Spinal cord (tissue), 10 donors: ENCODE results near the gene VDR. TPM values are rescaled to one million over a fixed set of nuclear protein-coding genes. Genes with fewer than 3 reads are reported as not detected.

Experiments used
- DNase-seq, 6 donors: peaks; one replicate each; pipeline versions ENCODE4 v3.0.0 to v3.0.0-alpha.2; 2013 to 2015; ENCODE audit warnings: low spot score in 6 of 6, low read depth in 4 of 6
- H3K27ac ChIP-seq: one replicate; pipeline ENCODE4 v1.5.1; 2013; ENCODE audit warnings: low read depth, low read length, control low read depth
- H3K27me3 ChIP-seq: one replicate; pipeline ENCODE4 v1.6.1; 2013; ENCODE audit warnings: low read length; ENCODE audit not compliant: control insufficient read depth, insufficient read depth
- H3K36me3 ChIP-seq: one replicate; pipeline ENCODE4 v1.6.1; 2013; ENCODE audit warnings: low read length; ENCODE audit not compliant: control insufficient read depth, insufficient read depth
- H3K4me1 ChIP-seq: one replicate; pipeline ENCODE4 v1.6.1; 2013; ENCODE audit warnings: low read length; ENCODE audit not compliant: control insufficient read depth, insufficient read depth
- H3K4me3 ChIP-seq: one replicate; pipeline ENCODE4 v1.5.1; 2013; ENCODE audit warnings: low read depth, low read length, control low read depth
- H3K9me3 ChIP-seq: one replicate; pipeline ENCODE4 v1.6.1; 2013; ENCODE audit warnings: low read length; ENCODE audit not compliant: control insufficient read depth, insufficient read depth
- WGBS: methylation state at CpG from one replicate; pipeline ENCODE4 v1.1.5; 2013; ENCODE audit warnings: missing lambda C conversion rate; ENCODE audit not compliant: insufficient coverage; 5-methylcytosine and 5-hydroxymethylcytosine counted together
- polyA plus RNA-seq, 2 donors: library from polyadenylated mRNA; unstranded; fragments of 120-200 nt; gene quantifications; one replicate each; pipeline ENCODE4 v1.2.1, GENCODE V29; 2013; ENCODE audit not compliant: insufficient read length in 2 of 2
- total RNA-seq, 2 donors: library from RNA; depleted of rRNA in 1 of 2; stranded (reverse); fragments of 120-200 nt in 1 of 2; fragments of >200 nt in 1 of 2; gene quantifications; one replicate each; pipeline versions ENCODE4 v1.2.3 to v1.2.4, GENCODE V29; 2013 to 2014
- donor health status: healthy.

The VDR gene
- total and polyA plus RNA-seq, 4 donors = 0.17 to 0.50 (median 0.39) TPM

GRCh38 chr12:47837190-47838171 lies 67.3 kb downstream of the VDR start:
- WGBS = 57% methylated on average over 10 of the region's 13 CpGs
- DNase-seq = peak in 2 of 6 donors; percentile 63 to 80
- no peaks in the 10 kb centered on the region for H3K9me3 ChIP-seq
- no peak overlapping the region for H3K27ac ChIP-seq
- no peak overlapping the region for H3K4me3 ChIP-seq
- no peaks in the 10 kb centered on the region for H3K27me3 ChIP-seq
- no peaks in the 10 kb centered on the region for H3K36me3 ChIP-seq
- H3K4me1 ChIP-seq = peaks cover 3% of the 10 kb centered on the region

GRCh38 chr12:47835831-47836155 lies 69.0 kb downstream of the VDR start:
- WGBS = 79% methylated on average over 3 of the region's 3 CpGs
- Histone ChIP-seq H3K36me3 (no peaks in the 10 kb centered on the region), H3K9me3 (no peaks in the 10 kb centered on the region), H3K4me3 (no peak overlapping the region), H3K4me1 (peaks cover 3% of the 10 kb centered on the region), H3K27me3 (no peaks in the 10 kb centered on the region), H3K27ac (no peak overlapping the region)
- DNase-seq = no peak

- WGBS = 85% methylated on average over 9 of the region's 12 CpGs
- Histone ChIP-seq H3K4me1 (peaks cover 3% of the 10 kb centered on the region), H3K27ac (no peak overlapping the region)
These were observed 69.6 kb downstream of the VDR start for GRCh38 chr12:47835006-47835830.

GRCh38 chr12:47834199-47834903 lies 70.4 kb downstream of the VDR start:
- DNase-seq = no peak
- Histone ChIP-seq H3K27ac (no peak overlapping the region), H3K4me1 (peaks cover 3% of the 10 kb centered on the region), H3K9me3 (no peaks in the 10 kb centered on the region), H3K27me3 (no peaks in the 10 kb centered on the region), H3K4me3 (no peak overlapping the region), H3K36me3 (no peaks in the 10 kb centered on the region)
- WGBS = 97% methylated on average over 5 of the region's 8 CpGs

More at GRCh38 chr12:47835006-47835830, 69.6 kb downstream of the VDR start:
- Histone ChIP-seq H3K9me3 (no peaks in the 10 kb centered on the region), H3K36me3 (no peaks in the 10 kb centered on the region), H3K27me3 (no peaks in the 10 kb centered on the region), H3K4me3 (no peak overlapping the region)
- no peak for DNase-seq

- Histone ChIP-seq H3K4me3 (no peak overlapping the region), H3K4me1 (peaks cover 10% of the 10 kb centered on the region), H3K27me3 (no peaks in the 10 kb centered on the region), H3K27ac (no peak overlapping the region), H3K9me3 (no peaks in the 10 kb centered on the region), H3K36me3 (no peaks in the 10 kb centered on the region)
- 95% methylated on average over 7 of the region's 12 CpGs for WGBS
- DNase-seq = no peak
These were observed 71.2 kb downstream of the VDR start for GRCh38 chr12:47833591-47834012.

- no peaks in the 10 kb centered on the region for H3K36me3 ChIP-seq
- 76% methylated on average over 6 of the region's 13 CpGs for WGBS
- H3K9me3 ChIP-seq = no peaks in the 10 kb centered on the region
- H3K27ac ChIP-seq = no peak overlapping the region
- no peaks in the 10 kb centered on the region for H3K27me3 ChIP-seq
- H3K4me3 ChIP-seq = no peak overlapping the region
- H3K4me1 ChIP-seq = peaks cover 12% of the 10 kb centered on the region
- no peak for DNase-seq
These were observed 72.4 kb downstream of the VDR start for GRCh38 chr12:47832263-47832933.

- Histone ChIP-seq H3K4me3 (no peak overlapping the region), H3K9me3 (no peaks in the 10 kb centered on the region), H3K27ac (peak overlapping the region; percentile 33), H3K27me3 (no peaks in the 10 kb centered on the region), H3K36me3 (no peaks in the 10 kb centered on the region), H3K4me1 (peaks cover 9% of the 10 kb centered on the region)
- 0% methylated on average over 1 of the region's 4 CpGs for WGBS
- DNase-seq = no peak
These were observed 75.2 kb downstream of the VDR start for GRCh38 chr12:47829584-47829983.

- H3K4me1 ChIP-seq = peaks cover 9% of the 10 kb centered on the region
- peak overlapping the region; percentile 33 for H3K27ac ChIP-seq
- no peaks in the 10 kb centered on the region for H3K27me3 ChIP-seq
- no peak overlapping the region for H3K4me3 ChIP-seq
- no peaks in the 10 kb centered on the region for H3K36me3 ChIP-seq
- H3K9me3 ChIP-seq = no peaks in the 10 kb centered on the region
- DNase-seq = no peak
- WGBS = 30% methylated on average over 3 of the region's 7 CpGs
These were observed 75.8 kb downstream of the VDR start for GRCh38 chr12:47828976-47829482.
